Loucy (cell line): Measurements from ENCODE around the gene KLHL35.

Experiments
- EZH2phosphoT487 ChIP-seq: fragments of 200-600 bp; IDR thresholded peaks from 2 replicates; pipeline ENCODE4 v1.6.1; 2018; ENCODE audit warnings: antibody characterized with exemption, mild to moderate bottlenecking, moderate library complexity, borderline replicate concordance
- TF ChIP-seq, protein P1 (sequence below): fragments of 200-600 bp; sonication (generic); conservative IDR thresholded peaks from 2 replicates; pipeline ENCODE4 v1.5.1; 2014; ENCODE audit warnings: mild to moderate bottlenecking, antibody characterized with exemption, low read length

- TF ChIP-seq, protein P1, sequence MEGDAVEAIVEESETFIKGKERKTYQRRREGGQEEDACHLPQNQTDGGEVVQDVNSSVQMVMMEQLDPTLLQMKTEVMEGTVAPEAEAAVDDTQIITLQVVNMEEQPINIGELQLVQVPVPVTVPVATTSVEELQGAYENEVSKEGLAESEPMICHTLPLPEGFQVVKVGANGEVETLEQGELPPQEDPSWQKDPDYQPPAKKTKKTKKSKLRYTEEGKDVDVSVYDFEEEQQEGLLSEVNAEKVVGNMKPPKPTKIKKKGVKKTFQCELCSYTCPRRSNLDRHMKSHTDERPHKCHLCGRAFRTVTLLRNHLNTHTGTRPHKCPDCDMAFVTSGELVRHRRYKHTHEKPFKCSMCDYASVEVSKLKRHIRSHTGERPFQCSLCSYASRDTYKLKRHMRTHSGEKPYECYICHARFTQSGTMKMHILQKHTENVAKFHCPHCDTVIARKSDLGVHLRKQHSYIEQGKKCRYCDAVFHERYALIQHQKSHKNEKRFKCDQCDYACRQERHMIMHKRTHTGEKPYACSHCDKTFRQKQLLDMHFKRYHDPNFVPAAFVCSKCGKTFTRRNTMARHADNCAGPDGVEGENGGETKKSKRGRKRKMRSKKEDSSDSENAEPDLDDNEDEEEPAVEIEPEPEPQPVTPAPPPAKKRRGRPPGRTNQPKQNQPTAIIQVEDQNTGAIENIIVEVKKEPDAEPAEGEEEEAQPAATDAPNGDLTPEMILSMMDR, result peak; percentile 53
- no peak for TF ChIP-seq EZH2phosphoT487
Measured at GRCh38 chr11:75402002-75402773, 30.8 kb downstream of the KLHL35 start.
